Measurements from ENCODE around the gene TMEM131. TPM values are rescaled to one million over a fixed set of nuclear protein-coding genes. Genes with fewer than 3 reads are reported as not detected.

TMEM131 gene
- total and polyA plus RNA-seq, 11 donors: 9.3 to 38.3 (median 31.2) TPM

DNA sequence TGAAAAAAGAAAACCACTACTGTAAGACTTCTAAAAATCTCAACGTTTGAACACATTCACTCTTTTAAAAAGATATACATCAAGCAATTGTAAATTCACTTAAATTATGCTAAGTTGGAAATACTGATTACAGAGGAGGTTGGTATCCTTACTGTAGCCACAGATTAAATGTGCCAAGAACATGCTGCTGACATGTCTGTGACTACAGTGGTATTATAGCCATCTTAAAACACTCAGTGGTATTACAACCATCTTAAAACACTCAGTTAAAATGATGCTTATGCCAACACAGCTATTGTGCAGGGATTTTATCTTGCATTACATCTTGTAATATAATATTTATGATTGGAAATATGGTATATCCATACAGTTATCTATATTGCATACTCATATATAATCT lies 50.0 kb downstream of the TMEM131 start:
- Histone ChIP-seq H3K36me3 (no peaks in the 10 kb centered on the region), H3K9me3 (peaks cover 0 to 8% (median 0%) of the 10 kb centered on the region in 12 donors), H3K4me3 (no peak overlapping the region), H3K4me1 (peaks cover 0 to 34% (median 17%) of the 10 kb centered on the region in 12 donors), H3K27me3 (no peaks in the 10 kb centered on the region), H3K27ac (no peak overlapping the region)
- ATAC-seq (peak in 2 of 4 donors; percentile 44 to 46), DNase-seq (no peak)
- TF ChIP-seq, protein P1, sequence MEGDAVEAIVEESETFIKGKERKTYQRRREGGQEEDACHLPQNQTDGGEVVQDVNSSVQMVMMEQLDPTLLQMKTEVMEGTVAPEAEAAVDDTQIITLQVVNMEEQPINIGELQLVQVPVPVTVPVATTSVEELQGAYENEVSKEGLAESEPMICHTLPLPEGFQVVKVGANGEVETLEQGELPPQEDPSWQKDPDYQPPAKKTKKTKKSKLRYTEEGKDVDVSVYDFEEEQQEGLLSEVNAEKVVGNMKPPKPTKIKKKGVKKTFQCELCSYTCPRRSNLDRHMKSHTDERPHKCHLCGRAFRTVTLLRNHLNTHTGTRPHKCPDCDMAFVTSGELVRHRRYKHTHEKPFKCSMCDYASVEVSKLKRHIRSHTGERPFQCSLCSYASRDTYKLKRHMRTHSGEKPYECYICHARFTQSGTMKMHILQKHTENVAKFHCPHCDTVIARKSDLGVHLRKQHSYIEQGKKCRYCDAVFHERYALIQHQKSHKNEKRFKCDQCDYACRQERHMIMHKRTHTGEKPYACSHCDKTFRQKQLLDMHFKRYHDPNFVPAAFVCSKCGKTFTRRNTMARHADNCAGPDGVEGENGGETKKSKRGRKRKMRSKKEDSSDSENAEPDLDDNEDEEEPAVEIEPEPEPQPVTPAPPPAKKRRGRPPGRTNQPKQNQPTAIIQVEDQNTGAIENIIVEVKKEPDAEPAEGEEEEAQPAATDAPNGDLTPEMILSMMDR (IDR thresholded peaks at IDR 0.05): no peak
- no peak for TF ChIP-seq POLR2A (IDR thresholded peaks at IDR 0.05)
- intact Hi-C loops (cut with DNase I): no loop called here
- WGBS, 4 donors: 30 to 51% (median 37%) methylated on average over 1 of the region's 1 CpG

DNA sequence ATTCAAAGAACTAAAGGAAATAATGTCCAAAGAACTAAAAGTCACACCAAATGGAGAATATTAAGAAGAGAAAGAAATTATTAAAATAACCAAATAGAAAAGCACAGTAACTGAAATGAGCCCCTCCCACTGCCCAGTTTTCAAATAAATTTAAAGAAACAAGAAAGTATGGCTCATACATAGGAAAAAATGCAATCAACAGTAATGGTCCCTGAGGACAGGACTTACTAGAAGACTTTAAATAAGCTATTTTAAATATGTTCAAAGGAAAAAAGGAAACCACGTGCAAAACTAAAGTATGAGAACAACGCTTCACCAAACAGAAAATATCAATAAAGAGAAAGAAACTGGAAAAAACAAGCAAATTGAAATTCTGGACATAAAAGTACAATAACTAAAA lies 58.9 kb downstream of the TMEM131 start:
- Histone ChIP-seq H3K36me3 (no peaks in the 10 kb centered on the region), H3K9me3 (peaks cover 0 to 12% (median 0%) of the 10 kb centered on the region in 12 donors), H3K27ac (no peak overlapping the region), H3K4me1 (peaks cover 4 to 51% (median 35%) of the 10 kb centered on the region in 12 donors), H3K27me3 (no peaks in the 10 kb centered on the region), H3K4me3 (no peak overlapping the region)
- no peak for ATAC-seq
- DNase-seq: no peak
- TF ChIP-seq, protein P1 (IDR thresholded peaks at IDR 0.05): no peak
- TF ChIP-seq POLR2A (IDR thresholded peaks at IDR 0.05): no peak
- intact Hi-C loops (cut with DNase I): no loop called here
- WGBS, 4 donors: 50 to 59% (median 56%) methylated on average over 2 of the region's 2 CpGs

DNA sequence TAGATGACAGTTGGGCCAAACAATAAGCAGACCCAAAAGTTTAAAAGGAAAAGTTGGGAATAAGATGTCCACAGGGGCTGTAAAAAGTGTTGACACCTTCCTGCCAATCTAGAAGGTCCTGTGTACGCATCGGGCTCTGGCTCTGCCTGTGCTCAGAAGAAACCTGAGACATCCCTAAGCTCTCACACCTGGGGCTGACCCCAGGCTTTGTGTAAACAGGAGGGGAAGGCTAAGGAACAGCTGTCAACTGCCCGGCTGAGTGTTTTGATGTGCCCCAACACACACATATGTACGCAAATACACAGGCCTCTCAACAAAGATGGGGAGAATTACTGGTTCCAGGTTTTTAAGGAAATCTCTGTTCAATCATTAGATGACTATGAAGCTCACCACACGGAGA lies 59.5 kb downstream of the TMEM131 start:
- peak in 3 of 4 donors; percentile 34 to 55 (median 44) for ATAC-seq
- 38 to 51% (median 44%) methylated on average over 5 of the region's 5 CpGs for WGBS, 4 donors

DNA sequence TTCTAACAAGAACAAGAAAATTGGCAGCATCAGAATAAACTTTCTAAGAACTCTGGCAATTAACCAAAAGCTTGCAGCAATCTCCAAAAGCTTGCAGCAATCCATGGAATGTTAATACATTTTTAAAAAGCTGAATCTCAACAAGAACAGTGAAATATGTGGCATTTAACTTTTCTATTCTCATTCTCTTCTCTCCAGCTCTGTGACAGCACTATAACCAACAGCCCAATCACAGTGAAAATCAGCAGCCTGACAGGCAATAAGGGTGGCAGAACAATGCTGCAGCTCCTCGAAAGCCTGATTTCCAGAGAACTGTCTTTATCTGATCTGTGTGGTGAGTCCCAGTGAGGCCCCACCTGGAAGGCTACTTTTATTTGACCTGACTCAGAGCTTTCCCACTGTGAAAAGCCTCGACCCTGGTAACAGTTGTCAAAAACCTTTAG lies 60.0 kb downstream of the TMEM131 start:
- peak in 3 of 4 donors; percentile 25 to 53 (median 28) for ATAC-seq
- Histone ChIP-seq H3K4me3 (no peak overlapping the region), H3K27me3 (no peaks in the 10 kb centered on the region), H3K9me3 (peaks cover 0 to 4% (median 0%) of the 10 kb centered on the region in 12 donors), H3K4me1 (peaks cover 4 to 63% (median 41%) of the 10 kb centered on the region in 12 donors), H3K36me3 (no peaks in the 10 kb centered on the region), H3K27ac (no peak overlapping the region)
- no peak for DNase-seq
- intact Hi-C loops (cut with DNase I): no loop called here
- WGBS, 4 donors: 3 to 13% (median 6%) methylated on average over 2 of the region's 2 CpGs
- TF ChIP-seq POLR2A (IDR thresholded peaks at IDR 0.05): no peak
- TF ChIP-seq, protein P1 (IDR thresholded peaks at IDR 0.05): no peak

More for the DNA sequence above, 59.5 kb downstream of the TMEM131 start:
- Histone ChIP-seq H3K4me3 (no peak overlapping the region), H3K36me3 (no peaks in the 10 kb centered on the region), H3K4me1 (peaks cover 4 to 58% (median 37%) of the 10 kb centered on the region in 12 donors), H3K27ac (no peak overlapping the region), H3K27me3 (no peaks in the 10 kb centered on the region), H3K9me3 (peaks cover 0 to 5% (median 0%) of the 10 kb centered on the region in 12 donors)
- no peak for DNase-seq
- no peak for TF ChIP-seq POLR2A (IDR thresholded peaks at IDR 0.05)
- TF ChIP-seq, protein P1 (IDR thresholded peaks at IDR 0.05): no peak
- intact Hi-C loops (cut with DNase I): no loop called here

Data from heart left ventricle (tissue), 16 donors.